GM21723 (cell line): ENCODE results near the gene CXCL16.
"Not testable (repeated sequence)": the region's sequence is repeated elsewhere in the genome, so short reads cannot be mapped to it uniquely, and the experiment has no call there.

ENCODE experiments used
- ATAC-seq: cut with Tn5 transposase; IDR thresholded peaks from one replicate; pipeline ENCODE4 v1.9.1; 2021; ENCODE audit warnings: mild to moderate bottlenecking, moderate library complexity; ENCODE audit not compliant: unreplicated experiment

Gene CXCL16

DNA sequence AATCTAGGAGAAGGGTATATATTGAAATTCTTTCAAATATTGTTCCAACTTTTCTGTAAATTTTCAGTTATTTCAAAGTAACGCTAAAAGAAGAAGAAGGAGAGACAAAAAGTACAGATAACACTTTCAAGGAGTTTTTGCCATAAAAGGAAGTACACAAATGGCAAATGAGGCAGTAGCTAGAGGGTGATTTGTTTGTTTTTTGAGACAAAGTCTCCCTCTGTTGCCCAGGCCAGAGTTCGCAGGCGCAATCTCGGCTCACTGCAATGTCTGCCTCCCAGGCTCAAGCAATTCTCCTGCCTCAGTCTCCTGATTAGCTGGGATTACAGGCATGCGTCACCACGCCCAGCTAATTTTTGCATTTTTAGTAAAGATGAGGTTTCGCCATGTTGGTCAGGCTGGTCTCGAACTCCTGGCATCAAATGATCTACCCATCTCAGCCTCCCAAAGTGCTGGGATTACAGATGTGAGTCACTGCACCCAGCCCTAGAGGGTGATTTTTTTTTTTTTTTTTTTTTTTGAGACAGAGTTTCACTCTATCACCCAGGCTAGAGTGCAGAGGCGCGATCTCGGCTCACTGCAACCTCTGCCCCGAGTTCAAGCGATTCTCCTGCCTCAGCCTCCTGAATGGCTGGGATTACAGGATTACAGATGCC, 40.2 kb downstream of the CXCL16 start:
- ATAC-seq, result not testable (repeated sequence)

DNA sequence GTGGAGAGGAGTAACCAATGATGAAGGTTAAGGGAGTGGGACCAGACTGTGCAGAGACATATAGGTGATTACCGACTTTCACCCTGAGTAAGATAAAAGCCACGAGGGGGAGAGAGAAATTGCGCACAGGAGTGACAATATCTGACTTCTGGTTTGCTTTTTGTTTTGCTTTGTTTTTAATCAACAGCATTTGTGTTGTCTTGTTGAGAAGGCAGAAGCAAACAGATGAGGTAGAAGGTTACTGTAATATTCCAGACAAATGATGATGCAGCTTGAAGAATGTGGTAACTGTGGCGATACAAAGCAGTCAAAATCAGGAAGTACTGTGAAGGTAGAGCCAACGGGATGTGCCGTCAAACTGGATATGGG, 43.3 kb downstream of the CXCL16 start:
- no peak for ATAC-seq

- ATAC-seq, result no peak
Observed at GRCh38 chr17:4693416-4693815, 46.3 kb downstream of the CXCL16 start.

GRCh38 chr17:4691686-4692085, 48.0 kb downstream of the CXCL16 start:
- no peak for ATAC-seq

GRCh38 chr17:4690745-4691144, 49.0 kb downstream of the CXCL16 start:
- ATAC-seq, result no peak

- ATAC-seq, result not testable (repeated sequence)
Observed at GRCh38 chr17:4689872-4690271, 49.9 kb downstream of the CXCL16 start.

- ATAC-seq, result not testable (repeated sequence)
Observed at GRCh38 chr17:4683739-4684138, 56.0 kb downstream of the CXCL16 start.
